Activated CD4-positive, alpha-beta T cell treated with anti-CD3 and anti-CD28 coated beads, Interleukin-2, amount 50 U/mL, for 16 hours (primary cell): ENCODE data around the gene CALR3.
"Not testable (repeated sequence)": the region's sequence is repeated elsewhere in the genome, so short reads cannot be mapped to it uniquely, and the experiment has no call there.

Experiments
- DNase-seq: peaks from one replicate; pipeline ENCODE4 v3.0.0-alpha.2; 2020

The CALR3 gene

DNA sequence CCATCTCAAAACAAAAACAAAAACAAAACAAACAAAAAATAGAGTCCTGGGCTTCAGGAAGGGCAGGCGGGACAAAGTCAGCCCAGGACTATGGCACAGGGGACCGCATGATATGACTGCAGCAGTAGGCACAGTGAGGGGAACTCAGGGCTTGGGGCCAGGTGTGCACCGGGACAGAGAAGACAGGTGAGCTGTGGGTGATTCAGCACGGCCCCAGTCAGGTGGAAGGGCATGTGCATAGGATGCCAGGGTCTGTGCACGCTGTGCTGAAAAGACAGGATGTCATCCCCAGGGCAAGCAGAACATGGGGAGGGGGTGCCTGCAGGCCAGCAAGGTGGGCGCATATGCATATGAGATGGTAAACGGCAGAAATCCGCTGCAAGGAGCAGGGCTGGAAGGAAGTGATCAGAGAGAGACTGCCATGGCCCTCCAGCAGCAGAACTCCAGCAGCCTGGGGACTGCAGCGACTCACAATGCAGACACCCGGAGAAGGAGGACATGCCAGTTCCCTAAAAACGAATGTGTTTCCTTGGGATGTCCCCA is 39.2 kb downstream of the CALR3 start:
- no peak for DNase-seq

DNA sequence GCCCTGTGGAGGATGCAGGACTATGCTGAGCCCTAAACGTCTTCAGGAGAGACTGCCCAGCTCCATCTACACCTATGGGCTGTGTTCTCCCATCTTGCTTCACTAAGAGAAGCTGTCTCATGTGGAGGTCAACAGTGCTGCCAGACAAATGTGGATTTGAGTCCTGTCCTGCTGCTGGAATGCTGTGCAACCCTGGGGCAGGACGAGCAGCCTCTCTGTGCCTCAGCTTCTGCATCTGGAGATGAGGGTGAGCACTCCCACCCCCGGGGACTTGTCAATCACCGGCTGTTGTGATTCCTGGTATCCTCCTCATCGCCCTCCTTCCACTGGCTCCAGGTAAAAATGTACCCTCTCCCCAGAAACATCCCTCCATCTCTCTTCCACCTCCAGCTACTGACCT is 40.5 kb downstream of the CALR3 start:
- no peak for DNase-seq

DNA sequence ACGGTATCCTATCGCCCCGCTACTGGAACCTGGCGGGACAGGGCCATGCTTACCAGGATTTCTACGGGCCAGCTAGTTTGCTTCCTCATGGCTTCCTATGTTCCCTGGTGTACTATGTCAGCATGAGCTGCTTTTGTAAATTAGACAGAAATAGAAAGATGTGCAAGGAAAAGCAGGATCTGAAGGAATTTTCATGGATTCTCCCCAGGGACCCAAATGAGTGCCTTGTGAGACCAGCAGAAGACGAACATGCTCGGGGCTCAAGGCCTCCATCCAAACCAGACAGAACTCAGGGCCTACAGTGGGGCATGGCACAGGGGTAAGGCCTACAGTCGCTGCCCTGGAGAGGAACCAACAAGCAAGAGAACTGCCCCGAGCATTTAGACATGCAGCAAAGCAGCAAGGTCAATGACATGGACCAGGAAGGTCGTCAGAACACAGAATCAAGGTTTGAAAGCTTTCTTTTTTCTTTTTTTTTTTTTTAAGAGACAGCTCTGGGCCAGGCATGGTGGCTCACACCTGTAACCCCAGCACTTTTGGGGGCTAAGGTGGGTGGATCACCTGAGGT is 41.5 kb downstream of the CALR3 start:
- no peak for DNase-seq

DNA sequence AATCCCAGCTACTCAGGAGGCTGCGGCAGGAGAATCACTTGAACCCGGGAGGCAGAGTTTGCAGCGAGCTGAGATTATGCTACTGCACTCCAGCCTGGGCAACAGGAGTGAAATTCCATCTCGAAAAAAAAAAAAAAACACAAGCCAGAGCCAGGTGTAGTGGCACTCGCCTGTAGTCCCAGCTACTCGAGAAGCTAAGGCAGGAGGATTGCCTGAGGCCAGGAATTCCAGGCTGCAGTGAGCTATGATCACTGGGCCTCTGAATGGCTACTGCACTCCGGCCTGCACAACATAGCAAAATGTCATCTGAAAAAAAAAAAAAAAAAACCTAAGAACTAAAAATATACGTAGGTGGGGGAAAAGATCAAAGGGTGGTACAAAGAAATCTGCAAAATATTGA is 43.6 kb downstream of the CALR3 start:
- DNase-seq: no peak

DNA sequence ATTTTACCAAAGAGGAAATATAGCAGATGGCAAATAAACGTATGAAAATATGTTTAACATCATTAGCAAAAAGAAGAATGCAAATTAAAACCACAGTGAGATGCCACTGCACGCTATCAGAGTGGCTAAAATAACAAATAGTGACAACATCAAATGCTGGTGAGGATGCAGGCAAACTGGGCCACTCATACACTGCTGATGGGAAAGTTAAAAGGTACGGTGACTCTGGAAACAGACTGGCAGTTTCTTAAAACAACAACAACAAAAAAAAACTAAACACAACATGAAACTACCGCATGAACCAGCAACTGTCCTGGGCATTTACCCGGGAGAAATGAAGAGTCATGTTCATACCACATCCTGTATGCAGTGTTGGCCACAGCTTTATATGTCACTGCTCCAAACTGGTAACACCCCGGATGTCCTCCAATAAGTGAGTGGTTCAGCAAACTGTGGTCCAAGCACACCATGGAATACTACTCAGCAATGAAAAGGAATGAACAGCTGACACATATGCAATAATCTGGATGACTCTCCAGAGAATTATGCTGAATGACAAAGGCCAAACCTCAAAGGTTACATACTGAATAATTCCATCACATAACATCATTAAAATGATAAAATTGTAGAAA is 46.5 kb downstream of the CALR3 start:
- peak; percentile 86 for DNase-seq

DNA sequence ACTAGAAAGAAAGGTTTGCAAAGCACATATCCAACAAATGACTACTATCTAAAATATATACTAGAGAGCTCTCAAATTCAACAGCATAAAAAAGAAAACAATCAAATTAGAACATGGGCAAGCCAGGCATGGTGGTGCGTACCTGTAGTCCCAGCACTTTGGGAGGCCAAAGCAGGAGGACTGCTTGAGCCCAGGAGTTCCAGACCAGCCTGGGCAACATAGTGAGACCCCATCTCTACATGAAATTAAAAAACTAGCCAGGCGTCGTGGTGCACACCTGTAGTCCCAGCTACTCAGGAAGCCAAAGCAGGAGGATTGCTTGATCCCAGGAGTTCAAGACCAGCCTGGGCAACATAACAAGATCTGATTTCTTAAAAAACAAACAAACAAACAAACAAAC is 47.1 kb downstream of the CALR3 start:
- not testable (repeated sequence) for DNase-seq

DNA sequence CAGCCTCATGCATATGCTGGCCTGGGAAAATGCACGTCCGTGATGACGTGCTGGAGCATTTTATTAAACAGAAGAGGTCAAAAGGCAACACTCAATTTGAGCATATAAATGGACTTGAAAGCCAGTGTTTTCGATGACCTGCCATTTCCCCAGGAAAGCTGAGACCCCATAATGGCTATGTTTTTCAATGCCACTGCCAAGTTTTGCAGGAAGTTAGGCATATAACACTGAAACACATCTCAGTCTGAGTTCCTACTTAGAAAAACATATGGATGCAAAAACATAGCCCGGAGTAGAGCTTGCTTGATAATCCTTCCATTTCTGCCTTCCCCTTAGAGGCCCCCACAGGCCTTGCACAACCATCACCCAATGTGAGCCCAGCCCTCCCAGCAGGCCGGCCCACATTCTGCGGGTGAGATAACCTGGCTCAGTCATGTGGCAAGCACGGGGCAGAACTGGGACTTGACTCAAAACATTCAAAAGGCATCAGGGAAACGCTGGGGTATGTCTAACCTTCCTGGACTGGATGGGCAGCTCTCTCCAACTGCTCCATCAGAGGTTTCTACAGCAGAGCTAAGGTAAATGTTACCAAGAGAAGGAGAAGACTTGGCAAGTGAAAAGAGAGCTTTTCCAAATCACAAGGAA is 49.1 kb downstream of the CALR3 start:
- peak; percentile 70 for DNase-seq

DNA sequence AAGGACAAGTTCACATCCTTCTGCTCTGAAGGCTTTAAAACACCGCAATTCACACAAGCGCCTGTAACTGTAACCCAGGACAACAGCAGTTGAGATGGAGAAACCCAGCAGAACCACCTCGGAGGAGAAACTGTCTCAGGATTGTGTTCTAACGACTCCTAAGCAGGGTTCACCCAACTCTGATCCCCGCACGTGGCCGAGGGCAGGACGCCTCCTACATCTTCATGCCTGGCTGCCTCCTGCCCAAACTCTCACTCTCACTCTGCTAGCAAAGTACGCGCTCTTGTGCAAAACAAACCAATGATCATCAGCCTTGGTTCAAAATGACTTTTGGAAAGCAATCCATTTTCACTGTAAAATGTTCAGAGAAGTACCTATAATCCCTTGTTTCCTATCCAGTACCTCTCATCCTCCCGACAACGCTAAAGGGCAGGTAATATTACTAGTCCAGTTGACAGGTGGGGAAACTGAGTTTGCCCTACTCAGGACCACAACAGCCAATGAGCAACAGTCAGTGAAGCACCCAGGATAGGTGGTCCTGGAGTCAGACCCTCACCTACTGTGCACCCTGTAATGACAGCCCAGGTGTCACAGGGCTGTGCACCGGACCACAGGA is 49.8 kb downstream of the CALR3 start:
- no peak for DNase-seq

DNA sequence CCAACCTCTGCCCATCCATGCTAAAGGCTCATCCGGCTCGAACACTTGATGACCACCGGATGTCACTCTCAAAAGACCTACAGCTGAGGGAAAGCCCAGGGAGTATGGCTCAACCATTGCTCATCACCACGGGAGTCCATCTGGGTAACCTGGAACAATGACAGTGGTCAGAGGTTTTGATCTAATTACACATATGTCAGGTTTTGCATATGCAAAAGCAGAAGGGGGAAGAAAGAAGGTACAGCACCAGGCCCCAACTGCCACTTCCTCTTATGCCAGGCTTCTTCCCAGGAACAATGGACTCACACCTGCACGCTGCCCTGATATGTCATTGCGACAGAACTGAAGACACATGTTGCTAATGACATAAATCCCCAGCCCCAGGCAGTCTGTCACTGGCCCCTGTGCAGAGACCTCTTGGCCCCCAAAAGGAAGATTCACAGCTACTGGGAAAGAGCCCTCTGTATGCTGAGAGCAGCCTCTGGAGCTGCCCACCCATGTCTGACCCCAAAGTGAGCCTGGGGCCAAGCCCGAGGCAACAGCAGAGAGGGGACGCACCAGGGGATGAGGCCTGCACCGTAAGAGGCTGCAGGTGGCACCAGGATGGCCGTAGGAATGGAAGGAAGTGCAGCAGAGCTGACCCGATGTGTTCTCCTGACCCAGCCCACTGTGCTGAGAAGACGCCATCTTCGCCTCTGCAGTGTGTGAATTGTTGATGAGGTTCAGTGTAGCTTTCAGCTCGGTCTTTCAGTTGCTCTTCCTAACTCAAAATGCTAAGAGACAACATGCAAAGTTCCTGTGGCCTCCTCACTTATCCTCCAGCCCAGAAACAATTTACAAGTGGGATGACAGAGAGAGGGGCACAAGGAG is 50.5 kb downstream of the CALR3 start:
- no peak for DNase-seq

DNA sequence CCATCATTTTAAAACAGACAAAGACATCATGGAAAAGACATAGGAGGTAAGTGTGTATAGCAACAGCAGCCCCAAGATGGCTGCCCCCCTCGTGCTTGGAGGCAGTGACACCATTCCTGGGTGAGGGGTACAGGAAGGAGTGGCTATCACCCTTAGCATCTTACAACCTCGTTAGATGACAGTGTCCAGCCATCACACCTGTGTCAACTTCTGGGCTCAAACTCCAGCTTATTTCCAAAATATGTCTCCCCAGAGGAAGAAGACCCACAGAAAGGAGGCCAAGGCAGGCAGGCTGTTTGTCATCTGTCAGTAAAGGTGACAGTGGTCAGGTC is 51.7 kb downstream of the CALR3 start:
- no peak for DNase-seq

DNA sequence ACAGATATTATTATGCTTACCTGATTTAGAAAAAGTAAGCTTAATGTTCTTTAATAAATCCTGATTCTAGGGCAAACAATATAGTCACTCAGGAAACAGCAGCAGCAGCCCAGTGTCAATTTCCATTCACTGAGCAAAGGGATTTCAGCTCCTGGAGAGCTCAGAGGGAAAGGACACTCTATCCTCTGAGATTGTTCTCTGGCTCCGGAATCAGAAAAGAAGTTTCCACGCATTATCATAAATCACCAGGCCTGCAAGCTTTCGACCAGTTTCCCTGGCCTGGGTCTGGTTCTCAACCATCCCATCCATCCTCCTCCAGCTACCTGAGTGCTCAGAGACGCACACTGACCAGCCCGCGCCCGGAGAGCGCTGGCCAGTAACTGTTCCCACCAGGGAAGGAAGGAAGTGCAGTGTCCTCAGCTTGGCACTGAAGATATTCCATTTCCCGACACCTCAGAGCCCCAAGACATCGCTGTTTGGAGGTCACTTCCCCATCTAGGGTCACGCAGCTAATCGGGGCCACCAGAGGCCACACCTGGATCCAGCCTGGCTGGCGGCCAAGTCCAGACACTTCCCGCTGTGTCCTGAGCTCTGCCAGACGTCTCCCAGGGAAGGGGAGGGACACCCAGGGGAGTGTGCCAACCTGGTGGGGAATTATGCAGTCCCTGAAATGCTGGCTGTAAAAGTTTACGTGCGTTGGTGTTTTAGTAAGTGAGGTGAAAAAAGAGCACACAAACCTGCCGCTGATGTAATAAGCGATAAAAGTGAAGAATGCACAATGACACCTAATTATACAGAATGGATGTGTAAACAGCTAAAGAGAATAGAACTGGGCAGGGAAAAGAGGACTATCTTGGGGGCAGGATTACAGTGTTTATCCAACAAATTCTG is 53.3 kb downstream of the CALR3 start:
- DNase-seq: no peak

DNA sequence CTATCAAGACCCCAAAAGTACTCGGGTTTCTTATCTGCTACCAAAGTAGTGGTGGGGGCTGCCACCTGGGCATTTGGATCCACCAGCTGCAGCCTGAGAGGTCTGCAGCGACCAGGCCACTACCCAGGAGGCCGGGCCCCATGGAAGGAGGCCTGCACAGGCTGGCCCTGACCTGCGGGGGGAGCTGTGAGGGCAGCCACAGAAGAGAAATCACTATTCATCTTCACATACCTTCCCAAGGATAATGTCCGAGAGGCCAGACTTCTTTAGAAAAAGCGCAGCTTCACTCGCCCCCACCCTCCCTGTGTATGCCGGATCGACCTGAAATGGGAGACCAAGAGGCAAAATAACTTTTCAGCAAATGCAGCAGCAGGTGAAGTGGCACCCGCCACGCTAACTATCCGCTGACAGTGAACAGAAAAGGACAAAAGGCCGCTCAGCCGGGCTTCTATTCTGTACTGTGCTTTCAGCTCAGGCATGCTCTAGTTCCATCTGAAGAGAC is 54.3 kb downstream of the CALR3 start:
- no peak for DNase-seq

DNA sequence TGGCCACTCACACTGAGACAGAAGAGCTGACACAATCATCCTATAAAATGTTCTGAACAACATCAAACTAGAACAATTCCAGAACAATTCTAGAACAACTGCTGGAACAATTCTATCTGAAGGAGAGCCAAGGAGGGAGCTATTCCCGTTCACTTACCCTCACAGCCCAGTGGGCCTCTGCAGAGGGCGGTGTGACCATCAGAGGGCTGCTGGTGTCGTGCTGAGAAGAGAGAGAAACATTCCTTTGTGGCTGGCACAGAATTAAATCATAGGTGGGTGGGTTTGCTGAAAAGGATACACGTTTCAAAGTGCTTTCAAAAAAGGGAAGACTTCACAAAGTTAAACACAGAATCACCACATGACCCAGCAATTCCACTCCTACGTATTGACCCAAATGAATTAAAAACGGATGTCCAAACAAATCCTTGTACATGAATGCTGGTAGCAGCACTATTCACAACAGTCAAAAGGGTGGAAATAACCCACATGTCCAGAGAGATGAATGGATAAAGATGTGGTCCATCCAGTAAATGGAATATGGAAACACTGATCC is 59.1 kb downstream of the CALR3 start:
- DNase-seq: no peak

DNA sequence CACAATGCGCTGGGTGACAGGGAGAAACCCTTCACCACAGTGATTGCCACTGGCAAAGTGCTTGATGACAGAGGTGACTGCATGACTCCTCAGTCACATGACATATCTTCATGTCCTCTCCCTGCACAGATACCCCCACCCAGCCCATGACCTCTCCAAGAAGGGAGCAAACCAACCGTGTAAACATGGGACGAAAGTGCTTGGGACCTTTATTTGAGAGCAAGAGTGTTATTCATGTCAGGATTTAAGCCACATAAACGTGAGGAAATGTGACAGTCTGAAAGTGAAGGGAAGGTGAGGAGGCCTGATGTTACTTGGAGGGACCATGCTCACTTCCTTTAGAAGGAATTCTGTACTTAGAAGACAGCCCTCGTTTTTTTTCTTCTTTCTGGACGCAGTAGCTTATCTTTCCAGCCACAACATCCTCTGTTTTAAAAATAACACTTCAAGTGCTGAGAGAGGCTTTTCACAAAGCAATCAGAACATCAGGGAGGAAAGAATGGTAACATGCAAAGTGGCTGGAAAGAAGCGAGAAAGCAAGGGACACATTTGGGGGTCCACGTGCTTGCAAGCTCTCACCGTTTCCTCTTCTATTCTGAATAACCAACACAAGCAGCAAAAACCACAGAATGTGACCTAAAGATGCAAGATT is 59.8 kb downstream of the CALR3 start:
- no peak for DNase-seq

DNA sequence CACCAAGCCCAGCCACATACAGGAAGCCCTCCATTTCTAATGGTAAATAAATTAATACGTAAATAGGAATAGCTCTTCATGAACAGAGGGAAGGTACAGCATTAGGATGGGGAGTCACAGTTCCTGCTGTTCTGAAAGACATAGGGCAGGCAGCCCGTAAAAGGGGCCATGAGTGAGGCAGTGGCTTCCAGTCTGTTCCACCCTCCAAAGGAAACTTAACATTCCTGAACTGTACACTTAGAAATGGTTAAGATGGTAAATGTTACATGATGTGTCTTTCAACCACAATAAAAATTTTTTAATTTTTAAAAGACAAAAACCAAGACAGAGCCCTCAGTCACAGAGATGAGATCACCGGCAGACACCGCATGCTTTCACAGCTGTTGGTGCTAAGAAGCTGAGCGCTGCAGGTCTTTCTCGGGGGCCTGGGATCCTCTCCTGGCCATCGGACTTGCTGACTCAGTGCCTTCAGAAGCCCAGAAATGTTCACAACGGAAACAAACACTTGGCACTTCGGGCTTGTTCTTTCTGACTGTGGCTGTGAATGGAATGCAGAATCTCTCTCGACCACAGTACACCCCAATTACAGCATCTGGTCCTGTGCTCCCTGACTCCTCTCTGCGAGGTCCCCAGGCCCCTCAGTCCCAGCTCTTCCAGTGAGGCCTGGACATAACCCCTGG is 60.6 kb downstream of the CALR3 start:
- no peak for DNase-seq

DNA sequence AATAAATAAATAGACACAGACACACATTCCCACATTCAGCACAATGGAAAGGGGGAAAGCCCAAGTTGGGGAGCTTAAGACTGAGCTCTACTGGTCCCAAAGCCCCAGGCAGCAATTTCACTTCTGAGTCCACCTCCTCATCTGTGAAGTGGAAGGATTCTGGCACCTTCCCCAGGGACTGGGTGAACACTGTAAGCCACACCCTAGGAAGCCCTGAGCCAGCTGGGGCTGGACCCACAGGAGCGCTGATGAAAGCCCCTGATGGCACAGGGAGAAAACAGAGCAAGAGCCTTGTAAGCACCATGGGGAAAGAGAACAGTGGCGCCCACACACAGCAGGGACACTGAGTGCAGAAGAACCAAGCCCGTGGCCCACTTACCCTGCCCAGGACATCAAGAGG is 62.0 kb downstream of the CALR3 start:
- DNase-seq: no peak

DNA sequence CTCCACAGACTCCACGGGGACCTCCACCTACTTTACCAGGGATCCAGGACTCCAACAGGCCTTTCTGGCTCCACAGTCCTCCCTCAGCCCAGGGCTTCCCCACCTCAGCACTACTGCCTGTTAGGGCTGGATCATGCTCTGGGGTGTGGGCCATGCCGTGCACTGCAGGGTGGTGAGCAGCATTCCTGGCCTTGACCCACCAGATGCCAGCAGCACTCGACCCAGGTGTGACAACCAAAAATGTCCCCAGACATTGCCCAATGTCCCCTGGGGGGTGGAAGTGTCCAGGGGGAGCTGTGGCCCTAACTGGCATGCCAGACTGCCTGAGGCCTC is 66.2 kb downstream of the CALR3 start:
- no peak for DNase-seq

DNA sequence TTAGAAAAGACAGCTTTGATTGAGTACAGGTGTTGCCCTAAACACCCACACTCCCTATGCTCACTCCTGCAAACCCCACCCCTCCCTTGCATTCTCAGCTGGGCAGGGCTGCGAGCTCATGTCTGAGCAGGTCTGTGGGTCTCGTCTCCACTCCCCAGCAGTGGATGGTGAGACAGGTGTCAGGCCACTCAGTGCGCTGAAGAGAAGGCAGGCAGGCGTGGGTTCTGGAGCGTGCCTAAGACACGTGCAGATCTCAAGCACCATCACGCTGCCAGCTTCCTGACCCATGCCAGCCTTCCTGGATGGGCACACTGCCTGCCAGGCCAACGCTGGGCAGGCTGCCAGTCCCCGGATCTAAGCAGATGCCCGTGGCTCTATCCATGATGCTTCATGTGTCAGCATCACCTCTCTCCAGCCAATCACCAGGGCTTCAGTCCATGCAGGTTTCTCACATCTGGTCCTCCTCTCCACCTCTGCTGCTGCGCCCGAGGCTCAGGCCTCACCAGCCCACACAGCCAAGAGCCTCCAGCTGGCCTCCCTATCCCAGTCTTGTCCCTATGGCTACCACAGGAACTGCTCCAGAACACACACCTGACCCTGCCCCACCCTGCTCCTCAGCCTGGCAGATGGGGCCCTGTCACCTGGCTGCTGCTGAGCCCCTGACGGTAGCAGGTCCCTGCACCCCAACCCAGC is 66.8 kb downstream of the CALR3 start:
- no peak for DNase-seq
